Gastroesophageal sphincter (tissue), 3 donors: ENCODE data around the gene TPMT.

Source experiments
- EP300 ChIP-seq: sonication (generic); formaldehyde crosslinking; IDR thresholded peaks from one replicate; pipeline ENCODE4 v1.6.1; 2017; ENCODE audit warnings: antibody characterized with exemption, mild to moderate bottlenecking
- POLR2A ChIP-seq, 2 donors: fragments of 450-650 bp; IDR thresholded peaks; one replicate each; pipeline ENCODE4 v1.6.1; 2017; ENCODE audit warnings: antibody characterized with exemption in 2 of 2, mild to moderate bottlenecking in 2 of 2, moderate library complexity in 1 of 2
- POLR2AphosphoS5 ChIP-seq: sonication (generic); formaldehyde crosslinking; IDR thresholded peaks from one replicate; pipeline ENCODE4 v1.6.1; 2017; ENCODE audit warnings: antibody characterized with exemption
- TF ChIP-seq, protein P1 (sequence below), 4 experiments: fragments of 200-600 bp in 2 of 4; fragments of 450-650 bp in 2 of 4; sonication (generic) in 1 of 4; IDR thresholded peaks; one replicate each; pipeline ENCODE4 v1.5.1; 2017 to 2019; ENCODE audit warnings: antibody characterized with exemption in 4 of 4, mild to moderate bottlenecking in 2 of 4, moderate library complexity in 2 of 4

GRCh38 chr6:18102783-18103509 is 51.9 kb downstream of the TPMT start:
- TF ChIP-seq, protein P1, sequence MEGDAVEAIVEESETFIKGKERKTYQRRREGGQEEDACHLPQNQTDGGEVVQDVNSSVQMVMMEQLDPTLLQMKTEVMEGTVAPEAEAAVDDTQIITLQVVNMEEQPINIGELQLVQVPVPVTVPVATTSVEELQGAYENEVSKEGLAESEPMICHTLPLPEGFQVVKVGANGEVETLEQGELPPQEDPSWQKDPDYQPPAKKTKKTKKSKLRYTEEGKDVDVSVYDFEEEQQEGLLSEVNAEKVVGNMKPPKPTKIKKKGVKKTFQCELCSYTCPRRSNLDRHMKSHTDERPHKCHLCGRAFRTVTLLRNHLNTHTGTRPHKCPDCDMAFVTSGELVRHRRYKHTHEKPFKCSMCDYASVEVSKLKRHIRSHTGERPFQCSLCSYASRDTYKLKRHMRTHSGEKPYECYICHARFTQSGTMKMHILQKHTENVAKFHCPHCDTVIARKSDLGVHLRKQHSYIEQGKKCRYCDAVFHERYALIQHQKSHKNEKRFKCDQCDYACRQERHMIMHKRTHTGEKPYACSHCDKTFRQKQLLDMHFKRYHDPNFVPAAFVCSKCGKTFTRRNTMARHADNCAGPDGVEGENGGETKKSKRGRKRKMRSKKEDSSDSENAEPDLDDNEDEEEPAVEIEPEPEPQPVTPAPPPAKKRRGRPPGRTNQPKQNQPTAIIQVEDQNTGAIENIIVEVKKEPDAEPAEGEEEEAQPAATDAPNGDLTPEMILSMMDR (IDR thresholded peaks at IDR 0.05) = no peak
- TF ChIP-seq POLR2A (IDR thresholded peaks at IDR 0.05) (no peak), POLR2AphosphoS5 (no peak), EP300 (no peak)
